Activated naive CD4-positive, alpha-beta T cell treated with anti-CD3 and anti-CD28 coated beads, Interleukin-2, amount 50 U/mL, for 16 hours (primary cell): Measurements from ENCODE around the gene COMMD3.

ENCODE experiments used
- DNase-seq: peaks from one replicate; pipeline ENCODE4 v3.0.0-alpha.2; 2020

Gene COMMD3

GRCh38 chr10:22320591-22321155 is 4.5 kb downstream of the COMMD3 start, which contains the start of gene BMI1:
BMI1 (plus strand) TSS chr10:22321099; CDS start chr10:22326450, 5,351 bp downstream.
- DNase-seq = peak; percentile 71

DNA sequence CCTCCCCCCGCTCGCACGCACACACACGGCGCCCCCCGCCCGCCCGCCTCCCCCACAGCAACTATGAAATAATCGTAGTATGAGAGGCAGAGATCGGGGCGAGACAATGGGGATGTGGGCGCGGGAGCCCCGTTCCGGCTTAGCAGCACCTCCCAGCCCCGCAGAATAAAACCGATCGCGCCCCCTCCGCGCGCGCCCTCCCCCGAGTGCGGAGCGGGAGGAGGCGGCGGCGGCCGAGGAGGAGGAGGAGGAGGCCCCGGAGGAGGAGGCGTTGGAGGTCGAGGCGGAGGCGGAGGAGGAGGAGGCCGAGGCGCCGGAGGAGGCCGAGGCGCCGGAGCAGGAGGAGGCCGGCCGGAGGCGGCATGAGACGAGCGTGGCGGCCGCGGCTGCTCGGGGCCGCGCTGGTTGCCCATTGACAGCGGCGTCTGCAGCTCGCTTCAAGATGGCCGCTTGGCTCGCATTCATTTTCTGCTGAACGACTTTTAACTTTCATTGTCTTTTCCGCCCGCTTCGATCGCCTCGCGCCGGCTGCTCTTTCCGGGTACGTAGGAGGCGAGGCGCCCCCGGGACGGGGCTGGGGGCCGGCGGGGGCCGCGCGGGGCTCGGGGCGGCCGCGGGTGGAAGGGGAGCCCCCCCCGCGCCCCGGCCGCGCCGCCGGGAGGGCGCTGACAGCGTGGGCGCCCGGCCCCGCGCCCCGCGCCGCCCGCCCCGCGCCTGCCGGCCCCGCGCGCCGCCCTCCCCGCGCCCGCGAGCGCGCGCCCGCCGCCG is 5.2 kb downstream of the COMMD3 start:
- DNase-seq = peak; percentile 68

DNA sequence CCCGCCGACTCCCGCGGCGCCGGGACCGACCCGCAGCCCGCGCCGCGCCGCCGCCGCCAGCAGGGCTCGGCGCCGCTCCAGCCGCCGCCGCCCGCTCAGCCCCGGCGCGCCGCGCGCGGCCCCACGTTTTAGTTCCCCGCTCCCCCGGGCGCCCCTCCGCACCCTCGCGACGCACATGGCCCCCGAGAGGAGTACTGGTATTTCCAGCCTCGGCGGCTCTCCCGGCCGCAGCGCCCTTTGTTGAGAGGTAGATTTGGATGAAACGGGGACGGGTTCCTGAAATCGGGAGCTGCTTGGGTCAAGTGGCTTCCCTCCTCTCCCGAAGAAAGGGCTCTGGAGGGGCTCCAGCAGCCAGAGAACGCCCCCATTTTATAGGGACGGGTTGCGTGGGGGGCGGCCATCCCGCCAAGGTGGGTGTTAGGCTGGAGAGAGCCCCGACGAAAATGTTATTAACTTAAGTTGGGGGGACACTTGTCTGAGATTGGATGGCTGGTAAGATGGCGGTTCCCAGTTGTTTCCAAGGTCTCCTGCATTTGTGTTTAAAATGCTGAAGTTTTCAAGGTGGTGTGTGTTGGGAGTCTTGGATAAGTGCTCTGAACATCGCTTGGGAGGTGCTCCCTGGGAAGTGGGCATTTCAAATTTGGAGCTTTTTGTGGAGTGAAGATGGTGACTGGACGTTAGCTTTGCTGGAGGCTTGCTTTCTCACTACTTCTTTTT is 5.9 kb downstream of the COMMD3 start:
- DNase-seq = peak; percentile 41

- DNase-seq = no peak
Observed at GRCh38 chr10:22322641-22323160, 6.5 kb downstream of the COMMD3 start.

DNA sequence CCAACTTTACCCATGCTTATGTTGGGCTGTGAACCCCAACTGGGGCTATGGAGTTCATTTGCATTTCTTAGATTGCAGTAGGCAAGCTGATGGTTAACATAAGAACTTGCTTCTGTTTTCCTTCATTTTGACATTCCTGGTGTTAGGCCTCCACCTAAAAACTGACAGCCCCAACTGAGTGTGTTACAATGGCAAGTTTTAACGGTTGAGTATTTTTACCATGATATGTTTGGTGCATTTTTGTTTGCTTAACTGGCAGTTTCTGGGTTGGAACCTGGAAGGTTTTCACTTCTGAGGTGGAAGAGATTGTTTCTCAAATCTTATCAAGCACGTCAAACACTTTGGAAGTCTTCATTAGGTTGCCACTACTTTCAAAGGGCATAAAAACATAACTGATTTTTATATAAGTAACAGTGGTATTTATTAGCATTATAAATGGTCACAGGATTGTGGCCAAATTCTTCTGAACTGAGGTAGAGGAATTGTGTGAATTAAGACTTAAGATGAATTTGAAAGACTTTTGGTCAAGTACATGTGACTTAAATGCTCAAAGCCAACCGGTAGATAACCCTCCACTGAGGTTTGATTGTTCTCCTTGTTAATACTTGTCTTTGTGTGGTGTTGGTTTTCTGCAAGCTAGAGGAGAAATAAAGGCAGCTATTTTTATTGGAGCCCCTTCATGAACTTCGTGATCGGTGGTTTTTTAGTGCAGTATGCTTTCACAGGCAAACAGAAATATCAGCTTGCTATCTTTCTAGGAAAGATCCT is 7.5 kb downstream of the COMMD3 start:
- DNase-seq = no peak

- DNase-seq = no peak
Observed at GRCh38 chr10:22324413-22324812, 8.2 kb downstream of the COMMD3 start.

GRCh38 chr10:22324893-22325271 is 8.7 kb downstream of the COMMD3 start:
- no peak for DNase-seq

DNA sequence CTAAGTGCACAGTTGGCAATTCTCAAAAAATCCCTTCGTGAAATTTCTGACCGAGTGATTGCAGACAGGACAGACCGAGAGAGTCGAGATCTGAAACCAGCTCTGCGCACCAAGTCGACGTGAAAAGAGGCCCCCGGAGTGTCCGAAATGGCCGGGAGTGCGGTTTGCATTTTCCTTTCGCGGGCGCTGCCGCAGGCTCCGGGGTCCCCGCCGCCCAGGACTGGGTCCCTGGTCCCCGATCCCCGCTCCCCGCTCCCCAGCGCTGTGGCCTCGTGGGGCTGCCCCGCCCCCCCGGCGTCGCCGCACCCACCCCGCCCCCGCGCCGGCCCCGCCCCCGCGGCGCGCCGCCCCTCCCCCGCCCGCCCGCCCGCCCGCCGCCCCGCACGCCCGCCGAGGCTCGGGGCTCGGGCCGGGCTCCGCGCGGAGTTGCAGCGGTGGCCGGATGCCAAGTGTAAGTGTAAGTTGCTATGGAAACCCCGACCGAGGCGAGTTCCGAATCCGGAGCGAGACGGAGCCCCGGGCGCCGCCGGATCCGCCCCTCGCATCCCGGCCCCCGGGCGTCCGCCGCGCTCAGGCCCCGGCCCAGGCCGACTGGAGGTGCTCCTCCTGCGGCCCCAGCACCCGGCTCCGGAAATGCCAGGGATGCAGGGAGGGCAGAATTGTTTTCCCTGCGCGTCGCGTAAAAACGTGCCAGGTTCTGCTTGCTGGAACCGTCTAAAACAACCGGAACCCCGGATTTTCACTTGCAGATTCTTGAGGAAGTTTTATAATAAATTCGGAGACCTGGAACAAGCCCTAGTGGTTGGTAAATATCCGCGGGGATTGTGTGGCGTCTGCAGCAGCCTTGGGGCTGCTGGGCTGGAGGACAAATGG is 9.3 kb downstream of the COMMD3 start:
- peak; percentile 61 for DNase-seq

GRCh38 chr10:22326145-22326702 is 10.0 kb downstream of the COMMD3 start:
- no peak for DNase-seq

GRCh38 chr10:22329150-22329549 is 13.0 kb downstream of the COMMD3 start:
- DNase-seq = no peak

- no peak for DNase-seq
Observed at GRCh38 chr10:22332116-22332692, 16.0 kb downstream of the COMMD3 start.

DNA sequence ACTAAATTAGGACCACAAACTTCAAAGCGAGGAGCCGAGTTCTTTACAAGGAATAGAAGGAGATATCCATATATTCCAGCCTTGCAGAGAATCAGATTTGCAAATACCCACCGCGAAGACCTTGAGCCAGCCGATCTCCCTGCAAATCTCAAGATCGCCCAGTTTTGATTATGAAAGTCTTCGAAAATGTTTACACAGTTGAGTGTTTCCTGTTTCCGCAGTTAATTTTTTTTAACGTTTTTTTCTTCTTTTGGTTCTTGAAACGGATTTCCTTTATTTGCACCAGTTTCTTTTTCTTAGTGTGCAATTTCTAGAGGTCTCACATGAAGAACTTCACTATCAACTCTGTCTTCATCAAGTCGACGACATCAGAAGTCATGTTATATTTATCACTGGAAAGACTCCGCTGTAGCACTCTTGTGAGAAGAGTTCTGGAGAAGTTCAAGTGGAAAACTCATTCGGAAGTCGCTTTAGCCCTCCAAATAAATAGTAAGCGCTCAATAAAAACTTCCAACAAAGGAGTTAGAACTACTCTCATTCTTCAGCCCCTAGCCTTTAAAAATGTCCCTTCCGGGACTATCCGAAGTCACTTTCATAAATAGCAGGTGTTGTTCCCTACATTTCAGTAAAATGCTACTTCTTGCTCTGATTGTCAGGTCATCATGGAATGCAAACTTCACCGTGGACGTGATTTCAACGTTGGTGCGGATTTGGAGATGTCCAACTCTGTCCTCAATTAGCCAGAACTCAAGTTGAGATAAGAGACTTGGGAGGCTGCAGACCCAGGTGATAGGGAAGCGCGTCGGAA is 17.2 kb downstream of the COMMD3 start:
- no peak for DNase-seq

DNA sequence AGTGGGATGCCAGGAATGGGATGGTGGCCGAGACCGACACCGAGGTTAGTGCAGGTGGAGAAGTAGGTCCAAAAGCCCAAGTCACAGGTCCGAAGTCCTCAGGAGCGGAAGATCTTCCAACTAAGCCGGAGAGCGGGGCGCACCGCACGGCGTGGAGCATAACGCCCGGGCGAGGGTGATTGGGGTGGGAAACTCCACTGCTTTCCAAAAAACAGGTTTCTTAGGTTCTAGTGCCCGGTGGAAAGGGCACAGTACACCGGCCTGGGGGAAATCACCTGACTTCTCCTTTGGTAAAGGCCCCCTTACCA is 17.7 kb downstream of the COMMD3 start:
- no peak for DNase-seq

GRCh38 chr10:22334414-22335172 is 18.4 kb downstream of the COMMD3 start:
- no peak for DNase-seq

GRCh38 chr10:22335173-22335933 is 19.2 kb downstream of the COMMD3 start:
- DNase-seq = peak; percentile 65

GRCh38 chr10:22338185-22338900 is 22.2 kb downstream of the COMMD3 start:
- no peak for DNase-seq

DNA sequence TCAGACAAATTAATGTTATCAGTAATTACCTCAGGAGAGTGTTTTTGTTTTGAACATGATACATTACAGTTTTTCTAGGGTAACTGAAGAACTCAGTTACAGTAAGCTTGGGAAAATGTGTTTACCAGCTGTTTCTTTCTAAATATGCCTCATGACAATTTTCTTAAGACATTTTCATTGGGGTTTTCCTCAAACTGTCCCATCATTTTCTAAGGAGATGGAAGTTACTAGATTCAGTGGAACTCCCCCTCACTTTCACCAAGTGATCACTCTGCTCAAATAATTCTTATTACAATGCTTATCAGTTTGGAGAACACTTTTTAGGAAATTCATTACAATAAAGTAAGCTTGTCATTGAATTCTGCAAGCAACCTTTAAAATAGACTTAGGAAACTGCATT is 22.7 kb downstream of the COMMD3 start:
- no peak for DNase-seq

DNA sequence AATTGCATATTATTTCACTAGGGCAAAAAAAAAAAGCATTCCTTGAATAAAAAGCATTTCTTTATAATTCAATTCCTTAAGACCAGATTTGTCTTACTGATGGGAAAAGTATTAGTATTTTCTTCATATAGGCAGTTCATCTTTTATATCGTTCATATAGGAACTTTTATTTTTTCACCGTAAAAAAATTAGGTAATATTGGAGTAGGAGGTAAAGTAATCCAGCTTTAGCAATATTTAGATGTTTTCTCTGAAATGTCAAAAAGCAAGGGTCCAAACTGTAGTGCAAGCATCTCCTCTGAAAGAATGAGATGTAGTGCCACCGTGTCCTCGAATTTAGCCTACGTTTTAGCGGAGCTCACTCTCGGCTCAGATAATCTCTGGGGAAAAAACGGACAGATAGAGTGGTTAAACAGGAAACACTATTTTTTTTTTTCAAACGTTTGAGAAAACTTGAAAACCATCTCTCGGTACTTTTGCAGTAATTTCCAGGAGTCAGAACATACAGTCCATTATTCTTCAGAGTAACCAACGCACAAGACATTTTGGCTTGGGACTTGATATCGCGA is 23.7 kb downstream of the COMMD3 start:
- no peak for DNase-seq
